SU-DHL-6 (cell line): Measurements from ENCODE around the gene RGS1.

Experiments used
- H2AFZ ChIP-seq: fragments of 200-600 bp; sonication (generic); 2 replicates; pipeline ENCODE4 v1.6.1; 2014; ENCODE audit warnings: low read depth, mild to moderate bottlenecking, moderate library complexity, mixed read lengths, antibody characterized with exemption, low read length; ENCODE audit not compliant: severe bottlenecking
- H3F3A ChIP-seq: fragments of 200-600 bp; shearing (Covaris generic); 2 replicates; pipeline ENCODE4 v1.6.0; 2016; ENCODE audit warnings: antibody characterized with exemption, mild to moderate bottlenecking; ENCODE audit not compliant: insufficient read depth
- H3K27ac ChIP-seq: fragments of 200-600 bp; sonication (generic); 2 replicates; pipeline ENCODE4 v1.5.1; 2016; ENCODE audit warnings: low read depth, mild to moderate bottlenecking, low read length, moderate library complexity, mixed read lengths
- H3K27me3 ChIP-seq: fragments of 200-600 bp; sonication (generic), shearing (Covaris generic); 2 replicates; pipeline ENCODE4 v1.6.0; 2014; ENCODE audit warnings: mild to moderate bottlenecking, low read length
- H3K36me3 ChIP-seq: fragments of 200-600 bp; sonication (generic); 2 replicates; pipeline ENCODE4 v1.6.1; 2014; ENCODE audit warnings: mild to moderate bottlenecking, low read length, mixed read lengths
- H3K4me2 ChIP-seq: fragments of 300-600, 200-600 bp; shearing (Covaris generic), sonication (generic); 2 replicates; pipeline ENCODE4 v1.6.0; 2014; ENCODE audit warnings: low read length, low read depth, mild to moderate bottlenecking; ENCODE audit not compliant: poor library complexity, severe bottlenecking
- H3K4me3 ChIP-seq: fragments of 200-600 bp; sonication (generic); 2 replicates; pipeline ENCODE4 v1.5.1; 2014; ENCODE audit warnings: antibody characterized with exemption, low read length, mild to moderate bottlenecking, mixed read lengths; ENCODE audit not compliant: insufficient read depth, poor library complexity, severe bottlenecking
- H3K79me2 ChIP-seq: fragments of 200-600 bp; sonication (generic); 2 replicates; pipeline ENCODE4 v1.6.1; 2014; ENCODE audit warnings: mild to moderate bottlenecking, low read length, moderate library complexity; ENCODE audit not compliant: insufficient read depth
- H3K9ac ChIP-seq: fragments of 200-600 bp; sonication (generic); 2 replicates; pipeline ENCODE4 v1.7.0; 2014; ENCODE audit warnings: mild to moderate bottlenecking, low read length
- H3K9me2 ChIP-seq: fragments of 200-600 bp; sonication (generic); replicated peaks from 2 replicates; pipeline ENCODE4 v1.6.1; 2014; ENCODE audit warnings: low read length; ENCODE audit not compliant: insufficient read depth
- H3K9me3 ChIP-seq: fragments of 200-600 bp; sonication (generic); 2 replicates; pipeline ENCODE4 v1.6.1; 2014; ENCODE audit warnings: low read length, mixed read lengths; ENCODE audit not compliant: insufficient read depth
- H4K20me1 ChIP-seq: fragments of 200-600 bp; sonication (generic); 2 replicates; pipeline ENCODE4 v1.6.1; 2014; ENCODE audit warnings: low read depth, mild to moderate bottlenecking, antibody characterized with exemption, low read length, moderate library complexity, mixed read lengths
- CTCF ChIP-seq: fragments of 200-600 bp; sonication (generic); IDR thresholded peaks from one replicate; pipeline ENCODE4 v1.5.1; 2017; ENCODE audit warnings: antibody characterized with exemption, mild to moderate bottlenecking, low read length, moderate library complexity; ENCODE audit not compliant: insufficient read depth, poor library complexity, severe bottlenecking
- EZH2phosphoT487 ChIP-seq: fragments of 200-600 bp; sonication (generic), shearing (Covaris generic); conservative IDR thresholded peaks from 2 replicates; pipeline ENCODE4 v1.6.1; 2018; ENCODE audit warnings: mild to moderate bottlenecking, antibody characterized with exemption, low read length, moderate library complexity, mixed read lengths

The RGS1 gene

GRCh38 chr1:192588546-192588945 lies 13.0 kb downstream of the RGS1 start:
- Histone ChIP-seq H3K27ac (no peak overlapping the region), H2AFZ (no peak overlapping the region)

GRCh38 chr1:192589813-192590212 lies 14.2 kb downstream of the RGS1 start:
- no peaks in the 10 kb centered on the region for H3K9me3 ChIP-seq
- H3K27me3 ChIP-seq: no peaks in the 10 kb centered on the region
- no peaks in the 10 kb centered on the region for H3K79me2 ChIP-seq
- H3K4me2 ChIP-seq: no peak overlapping the region
- no peaks in the 10 kb centered on the region for H4K20me1 ChIP-seq
- H3K4me3 ChIP-seq: no peak overlapping the region
- H3F3A ChIP-seq: no peaks in the 10 kb centered on the region
- no peaks in the 10 kb centered on the region for H3K9me2 ChIP-seq
- TF ChIP-seq CTCF (no peak), EZH2phosphoT487 (no peak)
- no peaks in the 10 kb centered on the region for H3K36me3 ChIP-seq
- no peak overlapping the region for H3K27ac ChIP-seq
- no peak overlapping the region for H2AFZ ChIP-seq
- no peak overlapping the region for H3K9ac ChIP-seq

More at GRCh38 chr1:192588546-192588945, 13.0 kb downstream of the RGS1 start:
- no peaks in the 10 kb centered on the region for H4K20me1 ChIP-seq
- no peaks in the 10 kb centered on the region for H3K9me2 ChIP-seq
- H3F3A ChIP-seq: no peaks in the 10 kb centered on the region
- TF ChIP-seq CTCF: no peak
- no peak for TF ChIP-seq EZH2phosphoT487
- no peak overlapping the region for H3K4me3 ChIP-seq
- no peaks in the 10 kb centered on the region for H3K79me2 ChIP-seq
- H3K27me3 ChIP-seq: no peaks in the 10 kb centered on the region
- no peaks in the 10 kb centered on the region for H3K9me3 ChIP-seq
- H3K4me2 ChIP-seq: no peak overlapping the region
- no peaks in the 10 kb centered on the region for H3K36me3 ChIP-seq
- H3K9ac ChIP-seq: no peak overlapping the region

GRCh38 chr1:192592517-192592916 lies 16.9 kb downstream of the RGS1 start:
- H2AFZ ChIP-seq: no peak overlapping the region
- no peak overlapping the region for H3K9ac ChIP-seq
- no peaks in the 10 kb centered on the region for H3K27me3 ChIP-seq
- H3K4me2 ChIP-seq: no peak overlapping the region
- H3K9me3 ChIP-seq: no peaks in the 10 kb centered on the region
- no peak overlapping the region for H3K27ac ChIP-seq
- H3K36me3 ChIP-seq: no peaks in the 10 kb centered on the region
- H3K4me3 ChIP-seq: no peak overlapping the region
- H3F3A ChIP-seq: no peaks in the 10 kb centered on the region
- no peaks in the 10 kb centered on the region for H4K20me1 ChIP-seq
- H3K79me2 ChIP-seq: no peaks in the 10 kb centered on the region
- H3K9me2 ChIP-seq: no peaks in the 10 kb centered on the region
- TF ChIP-seq CTCF (no peak), EZH2phosphoT487 (no peak)
